Ishikawa (cell line): ENCODE results near the gene CDADC1.

Source experiments
- CEBPB ChIP-seq: IDR thresholded peaks from 2 replicates; pipeline ENCODE4 v1.6.1; 2012
- EGR1 ChIP-seq: IDR thresholded peaks from 2 replicates; pipeline ENCODE4 v1.6.1; 2012
- EP300 ChIP-seq: IDR thresholded peaks from 2 replicates; pipeline ENCODE4 v1.6.1; 2012; ENCODE audit warnings: borderline replicate concordance
- TAF1 ChIP-seq: IDR thresholded peaks from 2 replicates; pipeline ENCODE4 v1.6.1; 2012; ENCODE audit warnings: low read depth, mild to moderate bottlenecking
- TCF12 ChIP-seq: IDR thresholded peaks from 2 replicates; pipeline ENCODE4 v1.6.1; 2012; ENCODE audit warnings: low read depth
- TEAD4 ChIP-seq: IDR thresholded peaks from 2 replicates; pipeline ENCODE4 v1.6.1; 2012
- YY1 ChIP-seq: IDR thresholded peaks from 2 replicates; pipeline ENCODE4 v1.6.1; 2012; ENCODE audit warnings: low read depth
- ZBTB7A ChIP-seq: IDR thresholded peaks from 2 replicates; pipeline ENCODE4 v1.6.1; 2012; ENCODE audit warnings: low read depth
- TF ChIP-seq, protein P1 (sequence below): IDR thresholded peaks from 2 replicates; pipeline ENCODE4 v1.6.1; 2012
- TF ChIP-seq, protein P2 (sequence below): IDR thresholded peaks from 2 replicates; pipeline ENCODE4 v1.6.1; 2012; ENCODE audit warnings: low read depth, mild to moderate bottlenecking

DNA sequence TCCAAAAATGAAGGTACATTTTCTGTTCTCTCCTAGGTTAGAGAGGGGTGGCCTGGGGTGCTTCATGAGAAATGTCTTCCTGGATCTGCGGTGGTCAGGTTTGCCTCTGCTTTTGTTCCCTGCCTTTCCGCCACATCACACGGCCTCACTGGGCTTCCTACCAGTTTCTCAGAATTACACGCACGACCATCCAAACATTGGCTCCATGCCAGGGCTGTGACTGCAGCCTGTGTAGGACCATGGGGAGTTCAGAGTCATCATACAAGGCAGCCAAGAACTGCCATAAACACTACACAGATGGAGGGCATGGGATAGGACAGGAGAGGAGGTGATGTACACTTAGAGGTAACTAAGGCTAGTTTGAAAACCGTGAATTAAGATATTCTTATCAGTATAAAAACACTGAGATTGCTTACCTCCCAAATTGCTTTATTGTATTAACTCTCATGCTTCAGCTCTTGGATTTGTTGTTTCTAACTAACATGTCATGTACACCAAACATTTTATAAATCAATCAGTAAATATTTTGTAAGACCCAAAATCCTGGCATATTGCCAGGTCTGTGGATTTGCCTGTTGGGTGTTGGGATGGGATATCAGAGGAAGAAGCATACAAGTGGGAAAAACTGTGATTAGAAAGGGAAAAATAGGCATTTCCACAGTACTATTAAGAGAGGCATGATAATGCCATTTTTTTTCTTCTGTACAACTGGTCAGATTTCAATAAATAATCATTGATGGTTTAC, 45.2 kb downstream of the CDADC1 start:
- TF ChIP-seq, protein P1, sequence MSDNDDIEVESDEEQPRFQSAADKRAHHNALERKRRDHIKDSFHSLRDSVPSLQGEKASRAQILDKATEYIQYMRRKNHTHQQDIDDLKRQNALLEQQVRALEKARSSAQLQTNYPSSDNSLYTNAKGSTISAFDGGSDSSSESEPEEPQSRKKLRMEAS, result no peak
- TF ChIP-seq TAF1 (no peak), TEAD4 (no peak), EGR1 (no peak), YY1 (no peak), EP300 (no peak), ZBTB7A (no peak), TCF12 (no peak), CEBPB (no peak)
- TF ChIP-seq, protein P2, sequence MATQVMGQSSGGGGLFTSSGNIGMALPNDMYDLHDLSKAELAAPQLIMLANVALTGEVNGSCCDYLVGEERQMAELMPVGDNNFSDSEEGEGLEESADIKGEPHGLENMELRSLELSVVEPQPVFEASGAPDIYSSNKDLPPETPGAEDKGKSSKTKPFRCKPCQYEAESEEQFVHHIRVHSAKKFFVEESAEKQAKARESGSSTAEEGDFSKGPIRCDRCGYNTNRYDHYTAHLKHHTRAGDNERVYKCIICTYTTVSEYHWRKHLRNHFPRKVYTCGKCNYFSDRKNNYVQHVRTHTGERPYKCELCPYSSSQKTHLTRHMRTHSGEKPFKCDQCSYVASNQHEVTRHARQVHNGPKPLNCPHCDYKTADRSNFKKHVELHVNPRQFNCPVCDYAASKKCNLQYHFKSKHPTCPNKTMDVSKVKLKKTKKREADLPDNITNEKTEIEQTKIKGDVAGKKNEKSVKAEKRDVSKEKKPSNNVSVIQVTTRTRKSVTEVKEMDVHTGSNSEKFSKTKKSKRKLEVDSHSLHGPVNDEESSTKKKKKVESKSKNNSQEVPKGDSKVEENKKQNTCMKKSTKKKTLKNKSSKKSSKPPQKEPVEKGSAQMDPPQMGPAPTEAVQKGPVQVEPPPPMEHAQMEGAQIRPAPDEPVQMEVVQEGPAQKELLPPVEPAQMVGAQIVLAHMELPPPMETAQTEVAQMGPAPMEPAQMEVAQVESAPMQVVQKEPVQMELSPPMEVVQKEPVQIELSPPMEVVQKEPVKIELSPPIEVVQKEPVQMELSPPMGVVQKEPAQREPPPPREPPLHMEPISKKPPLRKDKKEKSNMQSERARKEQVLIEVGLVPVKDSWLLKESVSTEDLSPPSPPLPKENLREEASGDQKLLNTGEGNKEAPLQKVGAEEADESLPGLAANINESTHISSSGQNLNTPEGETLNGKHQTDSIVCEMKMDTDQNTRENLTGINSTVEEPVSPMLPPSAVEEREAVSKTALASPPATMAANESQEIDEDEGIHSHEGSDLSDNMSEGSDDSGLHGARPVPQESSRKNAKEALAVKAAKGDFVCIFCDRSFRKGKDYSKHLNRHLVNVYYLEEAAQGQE, result no peak
